Neutrophil (primary cell): ENCODE results near the gene RIMS1.

ENCODE experiments used
- H3K27ac ChIP-seq: fragments of 200-600 bp; sonication (generic); 2 replicates; pipeline ENCODE4 v1.5.1; 2016; ENCODE audit warnings: mild to moderate bottlenecking, moderate library complexity
- H3K27me3 ChIP-seq: fragments of 200-600 bp; sonication (generic); 2 replicates; pipeline ENCODE4 v1.6.0; 2016; ENCODE audit warnings: mild to moderate bottlenecking
- H3K36me3 ChIP-seq: fragments of 200-600 bp; sonication (generic); 2 replicates; pipeline ENCODE4 v1.5.1; 2017
- H3K4me1 ChIP-seq, 2 experiments: fragments of 200-600 bp in 1 of 2; sonication (generic) in 1 of 2; 1 replicate in 1 of 2; 2 replicates in 1 of 2; pipeline versions ENCODE4 v1.5.1 to v1.6.1; 2013 to 2016; ENCODE audit warnings: low read depth in 1 of 2, low read length in 1 of 2, mild to moderate bottlenecking in 1 of 2, moderate library complexity in 1 of 2; ENCODE audit not compliant: control insufficient read depth in 1 of 2, insufficient read depth in 1 of 2
- H3K4me3 ChIP-seq, 2 experiments: fragments of 200-600 bp in 1 of 2; sonication (generic) in 1 of 2; 1 replicate in 1 of 2; 2 replicates in 1 of 2; pipeline ENCODE4 v1.5.1; 2013 to 2016; ENCODE audit warnings: low read depth in 1 of 2, low read length in 1 of 2, mild to moderate bottlenecking in 1 of 2, moderate library complexity in 1 of 2
- H3K9me3 ChIP-seq: fragments of 200-600 bp; sonication (generic); 2 replicates; pipeline ENCODE4 v1.5.1; 2016
- TF ChIP-seq, protein P1 (sequence below): fragments of 200-600 bp; sonication (generic); IDR thresholded peaks from 2 replicates; pipeline ENCODE4 v1.5.1; 2016; ENCODE audit warnings: antibody characterized with exemption

Gene RIMS1

GRCh38 chr6:72446430-72446829 is 560.1 kb downstream of the RIMS1 start:
- Histone ChIP-seq H3K9me3 (no peaks in the 10 kb centered on the region), H3K4me1 (no peaks in the 10 kb centered on the region), H3K36me3 (no peaks in the 10 kb centered on the region), H3K27ac (no peak overlapping the region), H3K27me3 (peaks cover 20% of the 10 kb centered on the region), H3K4me3 (no peak overlapping the region)
- TF ChIP-seq, protein P1, sequence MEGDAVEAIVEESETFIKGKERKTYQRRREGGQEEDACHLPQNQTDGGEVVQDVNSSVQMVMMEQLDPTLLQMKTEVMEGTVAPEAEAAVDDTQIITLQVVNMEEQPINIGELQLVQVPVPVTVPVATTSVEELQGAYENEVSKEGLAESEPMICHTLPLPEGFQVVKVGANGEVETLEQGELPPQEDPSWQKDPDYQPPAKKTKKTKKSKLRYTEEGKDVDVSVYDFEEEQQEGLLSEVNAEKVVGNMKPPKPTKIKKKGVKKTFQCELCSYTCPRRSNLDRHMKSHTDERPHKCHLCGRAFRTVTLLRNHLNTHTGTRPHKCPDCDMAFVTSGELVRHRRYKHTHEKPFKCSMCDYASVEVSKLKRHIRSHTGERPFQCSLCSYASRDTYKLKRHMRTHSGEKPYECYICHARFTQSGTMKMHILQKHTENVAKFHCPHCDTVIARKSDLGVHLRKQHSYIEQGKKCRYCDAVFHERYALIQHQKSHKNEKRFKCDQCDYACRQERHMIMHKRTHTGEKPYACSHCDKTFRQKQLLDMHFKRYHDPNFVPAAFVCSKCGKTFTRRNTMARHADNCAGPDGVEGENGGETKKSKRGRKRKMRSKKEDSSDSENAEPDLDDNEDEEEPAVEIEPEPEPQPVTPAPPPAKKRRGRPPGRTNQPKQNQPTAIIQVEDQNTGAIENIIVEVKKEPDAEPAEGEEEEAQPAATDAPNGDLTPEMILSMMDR, result no peak
